Measurements from ENCODE around the gene GJB6. TPM values are rescaled to one million over a fixed set of nuclear protein-coding genes. Genes with fewer than 3 reads are reported as not detected.

Gene GJB6
- polyA plus RNA-seq, 2 of the 4 experiments (the other 2 are of a cell fraction), result 0.06 TPM; not detected in 1

DNA sequence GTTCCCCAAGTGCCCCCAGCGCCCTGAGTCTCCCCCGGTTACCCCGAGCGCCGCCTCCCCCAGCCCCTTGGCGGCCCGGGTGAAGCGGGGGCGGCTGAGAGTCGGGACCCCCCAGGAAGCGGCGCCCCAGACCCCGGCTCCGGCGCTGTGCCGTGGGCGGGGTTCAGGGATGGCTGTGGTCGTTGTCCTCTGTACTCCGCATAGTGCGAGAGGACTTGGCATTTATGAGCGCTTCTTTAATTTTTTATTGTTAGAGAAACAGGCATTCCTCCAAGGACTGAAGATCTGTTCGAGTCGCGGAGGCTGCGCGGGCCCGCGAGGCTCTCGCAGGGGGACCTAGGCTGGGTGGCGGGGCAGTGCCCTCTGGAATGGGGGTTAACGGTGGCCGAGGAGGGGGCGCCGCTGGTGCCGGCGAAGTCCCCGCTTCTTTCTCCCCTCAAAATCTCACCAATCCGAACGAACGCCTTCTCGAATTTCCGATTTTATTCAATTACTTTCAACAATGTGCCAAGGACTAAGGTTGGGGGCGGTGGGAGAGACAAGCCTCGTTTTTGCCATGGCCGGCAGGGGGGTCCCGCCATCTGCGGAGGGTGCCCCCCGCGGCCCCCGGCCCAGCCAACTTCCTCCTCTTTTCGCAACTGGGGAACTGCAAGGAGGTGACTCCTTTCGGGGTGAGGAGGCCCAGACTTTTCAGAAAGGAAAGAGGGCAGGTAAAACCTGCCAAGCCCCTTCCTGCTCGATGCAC, 38.8 kb downstream of the GJB6 start:
- Histone ChIP-seq H3K4me1 (peaks cover 7% of the 10 kb centered on the region; the same call in 1 of the 3 replicates), H3K9me3 (no peaks in the 10 kb centered on the region), H3K4me2 (peak overlapping the region; percentile 100), H3K4me3 (peak overlapping the region; percentile 76), H3K27ac (peak overlapping the region in 1 of 2 experiments; percentile 80; a peak in 3 of 6 replicates)
- no peak for DNase-seq (ENCODE audit: low read depth in 1 of 2, low spot score in 1 of 2)
- TF ChIP-seq JUN (IDR thresholded peaks at IDR 0.05) (no peak), CEBPB (IDR thresholded peaks at IDR 0.05) (no peak), HOXA7 (CRISPR knock-in tag; IDR thresholded peaks at IDR 0.05) (no peak), CHD2 (IDR thresholded peaks at IDR 0.05; ENCODE audit: low read length, partially characterized antibody) (no peak), ESRRA (IDR thresholded peaks at IDR 0.05; ENCODE audit: borderline replicate concordance, low read length) (no peak), ZC3H11A (IDR thresholded peaks at IDR 0.05) (no peak), EHF (CRISPR knock-in tag; IDR thresholded peaks at IDR 0.05) (no peak), MAFK (IDR thresholded peaks at IDR 0.05; ENCODE audit: partially characterized antibody) (no peak), RFX5 (IDR thresholded peaks at IDR 0.05) (no peak), FOXS1 (CRISPR knock-in tag; IDR thresholded peaks at IDR 0.05) (no peak)
- TF ChIP-seq, protein P1, sequence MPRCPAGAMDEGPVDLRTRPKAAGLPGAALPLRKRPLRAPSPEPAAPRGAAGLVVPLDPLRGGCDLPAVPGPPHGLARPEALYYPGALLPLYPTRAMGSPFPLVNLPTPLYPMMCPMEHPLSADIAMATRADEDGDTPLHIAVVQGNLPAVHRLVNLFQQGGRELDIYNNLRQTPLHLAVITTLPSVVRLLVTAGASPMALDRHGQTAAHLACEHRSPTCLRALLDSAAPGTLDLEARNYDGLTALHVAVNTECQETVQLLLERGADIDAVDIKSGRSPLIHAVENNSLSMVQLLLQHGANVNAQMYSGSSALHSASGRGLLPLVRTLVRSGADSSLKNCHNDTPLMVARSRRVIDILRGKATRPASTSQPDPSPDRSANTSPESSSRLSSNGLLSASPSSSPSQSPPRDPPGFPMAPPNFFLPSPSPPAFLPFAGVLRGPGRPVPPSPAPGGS (IDR thresholded peaks at IDR 0.05), result no peak
- TF ChIP-seq, protein P2, sequence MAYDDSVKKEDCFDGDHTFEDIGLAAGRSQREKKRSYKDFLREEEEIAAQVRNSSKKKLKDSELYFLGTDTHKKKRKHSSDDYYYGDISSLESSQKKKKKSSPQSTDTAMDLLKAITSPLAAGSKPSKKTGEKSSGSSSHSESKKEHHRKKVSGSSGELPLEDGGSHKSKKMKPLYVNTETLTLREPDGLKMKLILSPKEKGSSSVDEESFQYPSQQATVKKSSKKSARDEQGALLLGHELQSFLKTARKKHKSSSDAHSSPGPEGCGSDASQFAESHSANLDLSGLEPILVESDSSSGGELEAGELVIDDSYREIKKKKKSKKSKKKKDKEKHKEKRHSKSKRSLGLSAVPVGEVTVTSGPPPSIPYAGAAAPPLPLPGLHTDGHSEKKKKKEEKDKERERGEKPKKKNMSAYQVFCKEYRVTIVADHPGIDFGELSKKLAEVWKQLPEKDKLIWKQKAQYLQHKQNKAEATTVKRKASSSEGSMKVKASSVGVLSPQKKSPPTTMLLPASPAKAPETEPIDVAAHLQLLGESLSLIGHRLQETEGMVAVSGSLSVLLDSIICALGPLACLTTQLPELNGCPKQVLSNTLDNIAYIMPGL (CRISPR knock-in tag; IDR thresholded peaks at IDR 0.05; ENCODE audit: borderline replicate concordance), result no peak
- TF ChIP-seq, protein P3, sequence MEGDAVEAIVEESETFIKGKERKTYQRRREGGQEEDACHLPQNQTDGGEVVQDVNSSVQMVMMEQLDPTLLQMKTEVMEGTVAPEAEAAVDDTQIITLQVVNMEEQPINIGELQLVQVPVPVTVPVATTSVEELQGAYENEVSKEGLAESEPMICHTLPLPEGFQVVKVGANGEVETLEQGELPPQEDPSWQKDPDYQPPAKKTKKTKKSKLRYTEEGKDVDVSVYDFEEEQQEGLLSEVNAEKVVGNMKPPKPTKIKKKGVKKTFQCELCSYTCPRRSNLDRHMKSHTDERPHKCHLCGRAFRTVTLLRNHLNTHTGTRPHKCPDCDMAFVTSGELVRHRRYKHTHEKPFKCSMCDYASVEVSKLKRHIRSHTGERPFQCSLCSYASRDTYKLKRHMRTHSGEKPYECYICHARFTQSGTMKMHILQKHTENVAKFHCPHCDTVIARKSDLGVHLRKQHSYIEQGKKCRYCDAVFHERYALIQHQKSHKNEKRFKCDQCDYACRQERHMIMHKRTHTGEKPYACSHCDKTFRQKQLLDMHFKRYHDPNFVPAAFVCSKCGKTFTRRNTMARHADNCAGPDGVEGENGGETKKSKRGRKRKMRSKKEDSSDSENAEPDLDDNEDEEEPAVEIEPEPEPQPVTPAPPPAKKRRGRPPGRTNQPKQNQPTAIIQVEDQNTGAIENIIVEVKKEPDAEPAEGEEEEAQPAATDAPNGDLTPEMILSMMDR (IDR thresholded peaks at IDR 0.05), result no peak
- ChIA-PET CTCF (interaction anchor here (3.5 kb wide), 1 partner anchor 11 kb away, joined by 16 read pairs; no protein-coding TSS in a partner anchor), POLR2A (no interaction called here)
- WGBS (ENCODE audit: missing lambda C conversion rate), result 39% methylated on average over 33 of the region's 53 CpGs
- ATAC-seq, result peak in 1 of 2 experiments; percentile 35; a peak in 4 of 6 replicates
- no peak for FAIRE-seq

DNA sequence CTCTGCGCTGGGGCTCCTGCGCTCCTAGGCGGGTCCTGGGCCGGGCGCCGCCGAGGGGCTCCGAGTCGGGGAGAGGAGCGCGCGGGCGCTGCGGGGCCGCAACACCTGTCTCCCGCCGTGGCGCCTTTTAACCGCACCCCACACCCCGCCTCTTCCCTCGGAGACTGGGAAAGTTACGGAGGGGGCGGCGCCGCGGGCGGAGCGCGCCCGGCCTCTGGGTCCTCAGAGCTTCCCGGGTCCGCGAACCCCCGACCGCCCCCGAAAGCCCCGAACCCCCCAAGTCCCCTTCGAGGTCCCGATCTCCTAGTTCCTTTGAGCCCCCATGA, 39.3 kb downstream of the GJB6 start, which contains the start of gene GJB2:
Gene GJB2, minus strand, starts transcription at position 103 of the 326 bp plus-strand sequence. CDS start 3,357 bp downstream, outside the sequence.
- POLR2A ChIA-PET, result interaction anchor here (0.6 kb wide), 1 partner anchor 695 kb away, joined by 7 read pairs; no protein-coding TSS in a partner anchor
- no peak for DNase-seq (ENCODE audit: low read depth in 1 of 2, low spot score in 1 of 2)
- WGBS (ENCODE audit: missing lambda C conversion rate), result no CpG with 5 or more reads among the region's 39 CpGs
- peak within 1 kb of the TSS; percentile 100 for H3K4me2 ChIP-seq
- CTCF ChIA-PET, result interaction anchor here (1.0 to 3.5 kb wide), 3 partner anchors 11 to 227 kb away, joined by 3 to 16 read pairs (median 4); no protein-coding TSS in a partner anchor
- H3K4me3 ChIP-seq, result peak within 1 kb of the TSS; percentile 76
- peak; percentile 58 to 63; a peak in 4 of 6 replicates for ATAC-seq
- H3K4me1 ChIP-seq, result peaks cover 7% of the 10 kb centered on the region; the same call in 1 of the 3 replicates
- peak within 1 kb of the TSS; percentile 53 to 80; a peak in 5 of 6 replicates for H3K27ac ChIP-seq
- no peak for FAIRE-seq
- TF ChIP-seq, protein P4, sequence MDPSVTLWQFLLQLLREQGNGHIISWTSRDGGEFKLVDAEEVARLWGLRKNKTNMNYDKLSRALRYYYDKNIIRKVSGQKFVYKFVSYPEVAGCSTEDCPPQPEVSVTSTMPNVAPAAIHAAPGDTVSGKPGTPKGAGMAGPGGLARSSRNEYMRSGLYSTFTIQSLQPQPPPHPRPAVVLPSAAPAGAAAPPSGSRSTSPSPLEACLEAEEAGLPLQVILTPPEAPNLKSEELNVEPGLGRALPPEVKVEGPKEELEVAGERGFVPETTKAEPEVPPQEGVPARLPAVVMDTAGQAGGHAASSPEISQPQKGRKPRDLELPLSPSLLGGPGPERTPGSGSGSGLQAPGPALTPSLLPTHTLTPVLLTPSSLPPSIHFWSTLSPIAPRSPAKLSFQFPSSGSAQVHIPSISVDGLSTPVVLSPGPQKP (IDR thresholded peaks at IDR 0.05; ENCODE audit: low read depth, low read length), result no peak
- TF ChIP-seq NR3C1 (IDR thresholded peaks at IDR 0.05), result no peak
- no peak for TF ChIP-seq RFX5 (IDR thresholded peaks at IDR 0.05)
- TF ChIP-seq, protein P2 (CRISPR knock-in tag; IDR thresholded peaks at IDR 0.05; ENCODE audit: borderline replicate concordance), result no peak
- no peak for TF ChIP-seq RARB (CRISPR knock-in tag; IDR thresholded peaks at IDR 0.05)
- TF ChIP-seq CBX8 (IDR thresholded peaks at IDR 0.05), result no peak
- TF ChIP-seq HOXB5 (CRISPR knock-in tag; IDR thresholded peaks at IDR 0.05), result no peak
- no peak for TF ChIP-seq ZFP36 (IDR thresholded peaks at IDR 0.05; ENCODE audit: borderline replicate concordance, partially characterized antibody)
- no peak for TF ChIP-seq NPAS2 (CRISPR knock-in tag; IDR thresholded peaks at IDR 0.05; ENCODE audit: borderline replicate concordance)
- no peak for TF ChIP-seq FOSL2 (IDR thresholded peaks at IDR 0.05)
- no peak for TF ChIP-seq FOSL2 (CRISPR knock-in tag; IDR thresholded peaks at IDR 0.05)
- TF ChIP-seq, protein P5, sequence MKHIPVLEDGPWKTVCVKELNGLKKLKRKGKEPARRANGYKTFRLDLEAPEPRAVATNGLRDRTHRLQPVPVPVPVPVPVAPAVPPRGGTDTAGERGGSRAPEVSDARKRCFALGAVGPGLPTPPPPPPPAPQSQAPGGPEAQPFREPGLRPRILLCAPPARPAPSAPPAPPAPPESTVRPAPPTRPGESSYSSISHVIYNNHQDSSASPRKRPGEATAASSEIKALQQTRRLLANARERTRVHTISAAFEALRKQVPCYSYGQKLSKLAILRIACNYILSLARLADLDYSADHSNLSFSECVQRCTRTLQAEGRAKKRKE (CRISPR knock-in tag; IDR thresholded peaks at IDR 0.05; ENCODE audit: low read depth), result no peak
- TF ChIP-seq MAFK (IDR thresholded peaks at IDR 0.05; ENCODE audit: partially characterized antibody), result no peak
- no peak for TF ChIP-seq ZC3H11A (IDR thresholded peaks at IDR 0.05)
- TF ChIP-seq RCOR1 (IDR thresholded peaks at IDR 0.05; ENCODE audit: low read depth, low read length), result no peak
- H3K9me3 ChIP-seq, result no peaks in the 10 kb centered on the region

All from A549 (cell line).